CD4-positive, CD25-positive, alpha-beta regulatory T cell (primary cell): ENCODE measurements around the gene SRD5A1. TPM values are rescaled to one million over a fixed set of nuclear protein-coding genes. Genes with fewer than 3 reads are reported as not detected.
A peak's percentile ranks its signal among the peaks of the same experiment; 100 is the strongest.

Source experiments
- ATAC-seq, 2 donors: fragments of 150-1000 bp; cut with Tn5 transposase; one replicate each; pipeline ENCODE4 v1.10.0; 2021; ENCODE audit warnings: low read depth in 2 of 2, moderate number of reproducible peaks in 2 of 2, moderate library complexity in 1 of 2
- DNase-seq, 3 donors: peaks; one replicate each; pipeline versions ENCODE4 v3.0.0 to v3.0.0-alpha.2; 2012 to 2022; ENCODE audit warnings: mixed read lengths in 1 of 3
- H3K27ac ChIP-seq: one replicate; pipeline ENCODE4 v1.7.0; 2013; ENCODE audit warnings: mild to moderate bottlenecking, low read length; ENCODE audit not compliant: insufficient read depth, poor library complexity, severe bottlenecking
- H3K27me3 ChIP-seq: one replicate; pipeline ENCODE4 v1.7.0; 2013; ENCODE audit warnings: low read length; ENCODE audit not compliant: control insufficient read depth, insufficient read depth
- H3K36me3 ChIP-seq: one replicate; pipeline ENCODE4 v1.7.0; 2013; ENCODE audit warnings: mild to moderate bottlenecking, low read length, moderate library complexity; ENCODE audit not compliant: control insufficient read depth, insufficient read depth
- H3K4me1 ChIP-seq: 2 replicates; pipeline ENCODE4 v1.7.0; 2013; ENCODE audit warnings: mild to moderate bottlenecking, low read length; ENCODE audit not compliant: insufficient read depth, control insufficient read depth, poor library complexity, severe bottlenecking
- H3K4me3 ChIP-seq: one replicate; pipeline ENCODE4 v1.7.0; 2013; ENCODE audit warnings: low read depth, mild to moderate bottlenecking, low read length, moderate library complexity
- H3K9me3 ChIP-seq, 2 experiments: 1 replicate in 1 of 2; 2 replicates in 1 of 2; pipeline ENCODE4 v1.7.0; 2013; ENCODE audit warnings: low read length in 2 of 2, mild to moderate bottlenecking in 1 of 2, moderate library complexity in 1 of 2; ENCODE audit not compliant: control insufficient read depth in 2 of 2
- H3K27ac Mint-ChIP-seq, 3 donors: one replicate each; pipeline ENCODE4 v1.8.0; 2020 to 2022; ENCODE audit warnings: mild to moderate bottlenecking in 3 of 3, mixed read lengths in 3 of 3, moderate library complexity in 2 of 3
- H3K27me3 Mint-ChIP-seq: one replicate; pipeline ENCODE4 v1.8.0; 2022; ENCODE audit warnings: mild to moderate bottlenecking, mixed read lengths
- H3K36me3 Mint-ChIP-seq: one replicate; pipeline ENCODE4 v1.8.0; 2020; ENCODE audit warnings: mixed read lengths
- H3K4me1 Mint-ChIP-seq, 4 donors: one replicate each; pipeline ENCODE4 v1.8.0; 2020 to 2022; ENCODE audit warnings: mixed read lengths in 4 of 4, mild to moderate bottlenecking in 1 of 4
- H3K4me3 Mint-ChIP-seq, 4 donors: one replicate each; pipeline ENCODE4 v1.8.0; 2020 to 2022; ENCODE audit warnings: mild to moderate bottlenecking in 4 of 4, mixed read lengths in 4 of 4, moderate library complexity in 3 of 4
- H3K9me3 Mint-ChIP-seq, 7 donors: one replicate each; pipeline ENCODE4 v1.8.0; 2020 to 2022; ENCODE audit warnings: mixed read lengths in 7 of 7, mild to moderate bottlenecking in 3 of 7, moderate library complexity in 2 of 7
- polyA plus RNA-seq, 4 donors: library from polyadenylated mRNA; unstranded; fragments of 300-500 nt; fragmentation: Illumina TruSeq; gene quantifications; one replicate each; pipeline ENCODE4 v1.2.3, GENCODE V29; 2021
- total RNA-seq: library from RNA; stranded (reverse); gene quantifications from one replicate; pipeline ENCODE4 v1.2.3, GENCODE V29; 2022

Gene SRD5A1
- total RNA-seq (5.3 TPM), polyA plus RNA-seq (1 to 10 TPM; 6.1 to 9.5 (median 7.7) TPM)

- peak within 1 kb of the TSS; percentile 94 to 99 (median 96) for H3K4me3 Mint-ChIP-seq
- Histone ChIP-seq H3K4me1 (peaks cover 28% of the 10 kb centered on the region), H3K36me3 (peaks cover 27% of the 10 kb centered on the region), H3K27ac (peak within 1 kb of the TSS; percentile 90), H3K27me3 (no peaks in the 10 kb centered on the region), H3K4me3 (peak within 1 kb of the TSS; percentile 90), H3K9me3 (no peaks in the 10 kb centered on the region)
- peak; percentile 90 to 96 (median 96) for DNase-seq
- H3K4me1 Mint-ChIP-seq, result peaks cover 9 to 70% (median 39%) of the 10 kb centered on the region in 4 donors
- peak; percentile 85 to 86 for ATAC-seq
- no peaks in the 10 kb centered on the region for H3K27me3 Mint-ChIP-seq
- peaks cover 26% of the 10 kb centered on the region for H3K36me3 Mint-ChIP-seq
- no peaks in the 10 kb centered on the region for H3K9me3 Mint-ChIP-seq
- peak within 1 kb of the TSS; percentile 97 to 100 (median 97) for H3K27ac Mint-ChIP-seq
Observed at GRCh38 chr5:6632888-6633468, at the start of gene SRD5A1, which contains the start of gene NSUN2. Gene SRD5A1 (plus strand): TSS chr5:6633440. CDS start chr5:6633577, 137 bp downstream. Gene NSUN2 (minus strand): TSS chr5:6633044. CDS start chr5:6632979, 65 bp downstream.

DNA sequence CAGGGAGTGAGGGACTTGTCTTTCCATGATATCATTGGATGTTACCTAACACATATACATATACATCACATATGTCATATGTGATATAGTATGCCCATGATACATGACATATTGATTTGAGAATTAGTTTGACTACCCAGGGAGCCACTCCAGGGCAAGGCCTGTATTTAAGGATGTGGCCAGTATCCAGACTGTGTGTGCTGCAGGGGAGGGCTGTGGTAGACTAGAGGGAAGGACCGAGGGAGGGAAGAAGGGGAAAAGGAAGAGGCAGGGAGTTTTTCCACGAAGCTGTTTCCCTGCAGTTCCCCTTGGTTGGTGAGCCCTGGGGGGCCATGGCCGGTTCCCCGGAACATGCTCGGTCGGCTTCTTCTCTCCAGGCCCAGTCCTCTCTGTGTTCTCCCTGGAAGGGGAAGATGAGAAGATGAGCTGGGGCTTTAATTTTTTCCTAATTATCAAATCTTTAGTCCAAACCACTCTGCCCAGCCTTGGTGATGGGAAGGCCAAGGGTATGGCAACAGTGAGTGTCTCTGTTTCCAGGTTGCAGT lies 49.1 kb upstream of the SRD5A1 start:
- Histone ChIP-seq H3K27ac (no peak overlapping the region), H3K4me3 (no peak overlapping the region), H3K9me3 (no peaks in the 10 kb centered on the region), H3K4me1 (peaks cover 4% of the 10 kb centered on the region), H3K36me3 (no peaks in the 10 kb centered on the region), H3K27me3 (peaks cover 19% of the 10 kb centered on the region)
- DNase-seq (no peak), ATAC-seq (no peak)
- Mint-ChIP-seq H3K36me3 (no peaks in the 10 kb centered on the region), H3K27me3 (peaks cover 35% of the 10 kb centered on the region), H3K4me3 (no peak overlapping the region), H3K27ac (no peak overlapping the region), H3K4me1 (peaks cover 0 to 5% (median under 1%) of the 10 kb centered on the region in 4 donors), H3K9me3 (peaks cover 0 to 3% (median 0%) of the 10 kb centered on the region in 7 donors)

GRCh38 chr5:6584727-6585126 lies 48.5 kb upstream of the SRD5A1 start:
- Histone ChIP-seq H3K4me3 (no peak overlapping the region), H3K27me3 (peaks cover 19% of the 10 kb centered on the region), H3K36me3 (no peaks in the 10 kb centered on the region), H3K27ac (no peak overlapping the region), H3K9me3 (no peaks in the 10 kb centered on the region), H3K4me1 (peaks cover 4% of the 10 kb centered on the region)
- H3K27ac Mint-ChIP-seq, result no peak overlapping the region
- no peak overlapping the region for H3K4me3 Mint-ChIP-seq
- peaks cover 35% of the 10 kb centered on the region for H3K27me3 Mint-ChIP-seq
- H3K9me3 Mint-ChIP-seq, result peaks cover 0 to 3% (median 0%) of the 10 kb centered on the region in 7 donors
- no peak for ATAC-seq
- no peaks in the 10 kb centered on the region for H3K36me3 Mint-ChIP-seq
- peaks cover 0 to 5% (median under 1%) of the 10 kb centered on the region in 4 donors for H3K4me1 Mint-ChIP-seq
- no peak for DNase-seq

- Histone ChIP-seq H3K4me3 (no peak overlapping the region), H3K9me3 (no peaks in the 10 kb centered on the region), H3K4me1 (peaks cover 4% of the 10 kb centered on the region), H3K27ac (no peak overlapping the region), H3K27me3 (peaks cover 21% of the 10 kb centered on the region), H3K36me3 (no peaks in the 10 kb centered on the region)
- Mint-ChIP-seq H3K27me3 (peaks cover 35% of the 10 kb centered on the region), H3K27ac (peak overlapping the region in 1 of 3 donors; percentile 74), H3K9me3 (peaks cover 0 to 3% (median 0%) of the 10 kb centered on the region in 7 donors), H3K4me3 (no peak overlapping the region), H3K36me3 (no peaks in the 10 kb centered on the region), H3K4me1 (peaks cover 0 to 5% (median under 1%) of the 10 kb centered on the region in 4 donors)
- ATAC-seq (no peak), DNase-seq (no peak)
Observed at GRCh38 chr5:6585168-6585567, 48.1 kb upstream of the SRD5A1 start.

GRCh38 chr5:6585939-6586646 lies 47.1 kb upstream of the SRD5A1 start:
- Mint-ChIP-seq H3K27ac (no peak overlapping the region), H3K4me3 (no peak overlapping the region), H3K4me1 (peaks cover 0 to 5% (median under 1%) of the 10 kb centered on the region in 4 donors), H3K27me3 (peaks cover 31% of the 10 kb centered on the region), H3K9me3 (peaks cover 0 to 3% (median 0%) of the 10 kb centered on the region in 7 donors), H3K36me3 (no peaks in the 10 kb centered on the region)
- Histone ChIP-seq H3K4me3 (no peak overlapping the region), H3K9me3 (no peaks in the 10 kb centered on the region), H3K36me3 (no peaks in the 10 kb centered on the region), H3K27me3 (peaks cover 16% of the 10 kb centered on the region), H3K4me1 (peaks cover 4% of the 10 kb centered on the region), H3K27ac (no peak overlapping the region)
- DNase-seq (no peak), ATAC-seq (no peak)

- Mint-ChIP-seq H3K4me1 (peaks cover 0 to 5% (median under 1%) of the 10 kb centered on the region in 4 donors), H3K27ac (no peak overlapping the region), H3K36me3 (no peaks in the 10 kb centered on the region), H3K27me3 (peaks cover 25% of the 10 kb centered on the region), H3K9me3 (peaks cover 0 to 3% (median 0%) of the 10 kb centered on the region in 7 donors), H3K4me3 (no peak overlapping the region)
- no peaks in the 10 kb centered on the region for H3K9me3 ChIP-seq
- no peak overlapping the region for H3K27ac ChIP-seq
- DNase-seq, result no peak
- no peaks in the 10 kb centered on the region for H3K36me3 ChIP-seq
- peaks cover 12% of the 10 kb centered on the region for H3K27me3 ChIP-seq
- no peak overlapping the region for H3K4me3 ChIP-seq
- H3K4me1 ChIP-seq, result peaks cover 4% of the 10 kb centered on the region
- no peak for ATAC-seq
Observed at GRCh38 chr5:6586647-6587042, 46.6 kb upstream of the SRD5A1 start.

GRCh38 chr5:6587171-6587570 lies 46.1 kb upstream of the SRD5A1 start:
- Histone ChIP-seq H3K9me3 (no peaks in the 10 kb centered on the region), H3K4me1 (peaks cover 4% of the 10 kb centered on the region), H3K27me3 (peaks cover 10% of the 10 kb centered on the region), H3K27ac (no peak overlapping the region), H3K4me3 (no peak overlapping the region), H3K36me3 (no peaks in the 10 kb centered on the region)
- H3K4me3 Mint-ChIP-seq, result no peak overlapping the region
- H3K9me3 Mint-ChIP-seq, result peaks cover 0 to 3% (median 0%) of the 10 kb centered on the region in 7 donors
- ATAC-seq (no peak), DNase-seq (no peak)
- H3K36me3 Mint-ChIP-seq, result no peaks in the 10 kb centered on the region
- H3K27ac Mint-ChIP-seq, result no peak overlapping the region
- peaks cover 20% of the 10 kb centered on the region for H3K27me3 Mint-ChIP-seq
- H3K4me1 Mint-ChIP-seq, result peaks cover 0 to 5% (median under 1%) of the 10 kb centered on the region in 4 donors
